GM12891 (cell line): ENCODE results near the gene TEPSIN.

ENCODE experiments used
- PAX5 ChIP-seq: IDR thresholded peaks from 2 replicates; pipeline ENCODE4 v1.6.1; 2011; ENCODE audit warnings: low read length, moderate library complexity, mild to moderate bottlenecking; ENCODE audit not compliant: insufficient read depth, severe bottlenecking
- POLR2A ChIP-seq: IDR thresholded peaks from 2 replicates; pipeline ENCODE4 v1.6.1; 2011; ENCODE audit warnings: low read depth, low read length, control low read depth
- POLR2AphosphoS5 ChIP-seq: IDR thresholded peaks from 2 replicates; pipeline ENCODE4 v1.6.1; 2011; ENCODE audit warnings: low read depth, low read length, control low read depth

DNA sequence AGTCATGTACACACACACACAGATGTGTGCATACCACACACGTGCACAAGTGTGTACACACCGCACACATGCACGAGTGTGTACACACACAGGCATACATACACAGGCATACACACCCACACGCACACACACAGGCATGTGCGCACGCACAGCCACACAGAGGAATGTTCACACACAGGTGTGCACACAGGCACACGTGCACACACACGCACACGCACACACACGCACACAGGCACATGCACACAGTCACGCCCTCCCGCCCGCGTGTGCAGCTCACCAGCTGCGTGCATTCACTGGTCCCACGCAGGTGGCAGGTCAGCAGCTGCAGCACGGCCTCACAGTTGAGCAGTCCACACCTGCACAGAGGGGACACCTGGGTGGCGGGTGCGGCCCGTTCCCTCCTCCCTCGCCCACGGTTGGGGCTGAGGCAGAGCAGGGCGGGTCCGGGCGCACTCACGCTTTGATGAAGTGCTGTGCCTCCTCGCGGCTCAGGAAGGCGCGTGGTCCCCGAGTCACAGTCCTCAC lies 7.7 kb downstream of the TEPSIN start:
- TF ChIP-seq PAX5 = no peak
- peak; percentile 34; the same call in 1 of the 2 replicates for TF ChIP-seq POLR2AphosphoS5
- no peak for TF ChIP-seq POLR2A
